ENCODE results near the gene CLTCL1. TPM values are rescaled to one million over a fixed set of nuclear protein-coding genes. Genes with fewer than 3 reads are reported as not detected.

CLTCL1 gene
- total RNA-seq, 1 experiment from 2014 or later = 11.9 TPM

- Histone ChIP-seq H3K36me3 (ENCODE audit: control insufficient read depth, insufficient read depth, low read length) (no peaks in the 10 kb centered on the region), H3K9me3 (ENCODE audit: control insufficient read depth, insufficient read depth, low read depth, low read length) (peaks cover 10% of the 10 kb centered on the region; the same call in 1 of the 2 replicates), H3K27me3 (ENCODE audit: control insufficient read depth, insufficient read depth, low read length) (no peaks in the 10 kb centered on the region), H3K4me3 (ENCODE audit: low read depth in 2 of 2, low read length in 2 of 2) (no peak overlapping the region), H3K27ac (ENCODE audit: low read length) (no peak overlapping the region), H3K4me1 (ENCODE audit: control insufficient read depth, insufficient read depth, low read length) (peaks cover 2% of the 10 kb centered on the region)
- no peak for TF ChIP-seq REST (IDR thresholded peaks at IDR 0.05; ENCODE audit: insufficient read depth in 1 of 2, low read depth in 2 of 2, low read length in 1 of 2)
- TF ChIP-seq TCF7L2 (IDR thresholded peaks at IDR 0.05; ENCODE audit: low read depth, low read length) = no peak
- no peak for DNase-seq (ENCODE audit: low read depth, low spot score)
- ATAC-seq = no peak
- in situ Hi-C loops (cut with HindIII; ENCODE audit: low pct_unique_long_range_greater_than_20kb, low sequenced_read_pairs) = no loop called here
- intact Hi-C loops (cut with micrococcal nuclease; ENCODE audit: unreplicated experiment) = no loop called here
- ChIA-PET CTCF (no interaction called here), POLR2A (interaction anchor here (0.5 kb wide), 1 partner anchor 103 kb away, joined by 4 read pairs; no protein-coding TSS in a partner anchor)
- no TSS peak for BruUV-seq (replicated peaks)
These were observed 25.7 kb downstream of the CLTCL1 start for GRCh38 chr22:19265779-19266178.

DNA sequence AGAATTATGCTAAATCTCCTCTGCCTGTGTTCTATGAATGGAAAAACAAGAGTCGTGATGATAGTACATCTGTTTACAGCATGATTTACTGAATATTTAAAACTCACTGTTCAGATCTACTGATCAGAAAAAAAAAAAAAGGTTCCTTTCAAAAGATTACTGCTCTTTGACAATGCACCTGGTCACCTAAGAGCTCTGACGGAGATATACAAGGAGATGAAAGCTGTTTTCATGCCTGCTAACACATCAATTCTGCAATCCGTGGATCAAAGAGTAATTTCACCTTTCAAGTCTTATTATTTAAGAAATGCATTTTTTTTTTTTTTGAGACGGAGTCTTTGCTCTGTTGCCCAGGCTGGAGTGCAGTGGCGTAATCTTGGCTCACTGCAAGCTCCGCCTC, 30.7 kb downstream of the CLTCL1 start:
- no peaks in the 10 kb centered on the region for H3K36me3 ChIP-seq (ENCODE audit: control insufficient read depth, insufficient read depth, low read length)
- ChIA-PET CTCF (no interaction called here), POLR2A (no interaction called here)
- DNase-seq (ENCODE audit: low read depth, low spot score) = no peak
- no peak overlapping the region for H3K27ac ChIP-seq (ENCODE audit: low read length)
- ATAC-seq = no peak
- TF ChIP-seq CTCF (IDR thresholded peaks at IDR 0.05) = no peak
- no peak for TF ChIP-seq TCF7L2 (IDR thresholded peaks at IDR 0.05; ENCODE audit: low read depth, low read length)
- TF ChIP-seq SIN3A (IDR thresholded peaks at IDR 0.05; ENCODE audit: borderline replicate concordance, insufficient read depth, low read depth, low read length) = no peak
- no peak for TF ChIP-seq POLR2AphosphoS5 (IDR thresholded peaks at IDR 0.05; ENCODE audit: low read depth, low read length)
- no peak for TF ChIP-seq REST (IDR thresholded peaks at IDR 0.05; ENCODE audit: insufficient read depth in 1 of 2, low read depth in 2 of 2, low read length in 1 of 2)
- H3K27me3 ChIP-seq (ENCODE audit: control insufficient read depth, insufficient read depth, low read length) = no peaks in the 10 kb centered on the region
- H3K9me3 ChIP-seq (ENCODE audit: control insufficient read depth, insufficient read depth, low read depth, low read length) = no peaks in the 10 kb centered on the region
- no peaks in the 10 kb centered on the region for H3K4me1 ChIP-seq (ENCODE audit: control insufficient read depth, insufficient read depth, low read length)
- in situ Hi-C loops (cut with HindIII; ENCODE audit: low pct_unique_long_range_greater_than_20kb, low sequenced_read_pairs) (no loop called here), intact Hi-C loops (cut with micrococcal nuclease; ENCODE audit: unreplicated experiment) (no loop called here)
- H3K4me3 ChIP-seq (ENCODE audit: low read depth in 2 of 2, low read length in 2 of 2) = no peak overlapping the region
- BruUV-seq (replicated peaks) = no TSS peak
